ENCODE data around the gene ABCA12.

GRCh38 chr2:215098875-215099274, 39.6 kb downstream of the ABCA12 start:
- TF ChIP-seq CTCF (IDR thresholded peaks at IDR 0.05) (no peak), POLR2A (IDR thresholded peaks at IDR 0.05) (no peak), EP300 (IDR thresholded peaks at IDR 0.05) (no peak)

All from tibial nerve (tissue), 4 donors.